RWPE2 (cell line): ENCODE data around the gene TPM2.

ENCODE experiments used
- ATAC-seq: fragments of 200-7000 bp; cut with Tn5 transposase; 3 replicates; pipeline ENCODE4 v1.9.1; 2021; ENCODE audit warnings: low read depth
- DNase-seq: peaks from one replicate; pipeline ENCODE4 v3.0.0-alpha.2; 2020; ENCODE audit warnings: low spot score
- H3K27ac ChIP-seq: fragments of 450-650 bp; 2 replicates; pipeline ENCODE4 v1.5.1; 2017; ENCODE audit warnings: mild to moderate bottlenecking; ENCODE audit not compliant: poor library complexity, severe bottlenecking
- H3K27me3 ChIP-seq: fragments of 250-450 bp; sonication (Bioruptor Pico); 2 replicates; pipeline ENCODE4 v1.5.1; 2021; ENCODE audit warnings: mild to moderate bottlenecking, moderate library complexity; ENCODE audit not compliant: insufficient read depth, poor library complexity, severe bottlenecking
- H3K36me3 ChIP-seq: fragments of 250-450 bp; sonication (Bioruptor Pico); 2 replicates; pipeline ENCODE4 v1.5.1; 2020; ENCODE audit warnings: low read depth, mild to moderate bottlenecking, moderate library complexity
- H3K4me1 ChIP-seq: fragments of 250-450 bp; sonication (Bioruptor Pico); 2 replicates; pipeline ENCODE4 v1.5.1; 2021; ENCODE audit warnings: mild to moderate bottlenecking, moderate library complexity; ENCODE audit not compliant: insufficient read depth, poor library complexity, severe bottlenecking
- H3K4me3 ChIP-seq: fragments of 250-450 bp; sonication (Bioruptor Pico); 2 replicates; pipeline ENCODE4 v1.5.1; 2021; ENCODE audit warnings: mild to moderate bottlenecking, moderate library complexity; ENCODE audit not compliant: severe bottlenecking
- H3K9me3 ChIP-seq: fragments of 250-450 bp; sonication (Bioruptor Pico); 2 replicates; pipeline ENCODE4 v1.5.1; 2021; ENCODE audit warnings: mild to moderate bottlenecking, moderate library complexity; ENCODE audit not compliant: severe bottlenecking
- TF ChIP-seq, protein P1 (sequence below): fragments of 450-650 bp; IDR thresholded peaks from one replicate; pipeline ENCODE4 v1.5.1; 2017; ENCODE audit warnings: mild to moderate bottlenecking, moderate library complexity; ENCODE audit not compliant: poor library complexity, severe bottlenecking

The TPM2 gene

DNA sequence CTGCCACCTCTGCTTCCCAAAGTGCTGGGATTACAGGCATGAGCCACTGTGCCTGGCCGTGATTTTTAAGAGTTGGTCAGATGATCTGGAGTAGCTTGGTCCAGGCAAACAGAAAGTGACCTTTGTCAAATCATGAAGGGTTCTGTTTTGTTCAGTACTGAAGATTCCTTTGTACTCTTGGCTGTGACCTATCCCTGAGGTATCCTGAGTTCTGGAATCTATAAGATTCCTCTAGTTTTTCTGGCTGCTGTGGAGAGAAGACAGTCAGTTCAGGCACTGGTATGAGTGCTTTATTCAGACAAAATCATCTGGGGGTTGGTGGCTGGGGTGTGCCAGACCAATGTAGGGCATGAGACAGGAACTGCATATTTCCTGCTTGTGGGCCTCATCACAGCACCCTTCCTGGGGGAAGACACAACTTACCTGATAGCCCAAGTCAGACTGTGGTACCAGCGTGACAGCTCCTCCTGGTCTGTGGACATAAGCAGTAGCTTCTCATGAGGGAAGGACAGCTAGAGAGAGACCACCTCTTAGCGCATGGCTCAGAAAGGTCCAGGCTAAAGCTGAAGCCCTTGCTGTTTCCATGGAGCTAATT is 27.9 kb downstream of the TPM2 start:
- ATAC-seq (no peak), DNase-seq (no peak)
- H3K27ac ChIP-seq: peak overlapping the region; percentile 76
- H3K36me3 ChIP-seq: peaks cover 34% of the 10 kb centered on the region
- H3K27me3 ChIP-seq: no peaks in the 10 kb centered on the region
- no peak overlapping the region for H3K4me3 ChIP-seq
- H3K4me1 ChIP-seq: peaks cover 21% of the 10 kb centered on the region
- TF ChIP-seq, protein P1, sequence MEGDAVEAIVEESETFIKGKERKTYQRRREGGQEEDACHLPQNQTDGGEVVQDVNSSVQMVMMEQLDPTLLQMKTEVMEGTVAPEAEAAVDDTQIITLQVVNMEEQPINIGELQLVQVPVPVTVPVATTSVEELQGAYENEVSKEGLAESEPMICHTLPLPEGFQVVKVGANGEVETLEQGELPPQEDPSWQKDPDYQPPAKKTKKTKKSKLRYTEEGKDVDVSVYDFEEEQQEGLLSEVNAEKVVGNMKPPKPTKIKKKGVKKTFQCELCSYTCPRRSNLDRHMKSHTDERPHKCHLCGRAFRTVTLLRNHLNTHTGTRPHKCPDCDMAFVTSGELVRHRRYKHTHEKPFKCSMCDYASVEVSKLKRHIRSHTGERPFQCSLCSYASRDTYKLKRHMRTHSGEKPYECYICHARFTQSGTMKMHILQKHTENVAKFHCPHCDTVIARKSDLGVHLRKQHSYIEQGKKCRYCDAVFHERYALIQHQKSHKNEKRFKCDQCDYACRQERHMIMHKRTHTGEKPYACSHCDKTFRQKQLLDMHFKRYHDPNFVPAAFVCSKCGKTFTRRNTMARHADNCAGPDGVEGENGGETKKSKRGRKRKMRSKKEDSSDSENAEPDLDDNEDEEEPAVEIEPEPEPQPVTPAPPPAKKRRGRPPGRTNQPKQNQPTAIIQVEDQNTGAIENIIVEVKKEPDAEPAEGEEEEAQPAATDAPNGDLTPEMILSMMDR: no peak
- no peaks in the 10 kb centered on the region for H3K9me3 ChIP-seq

- no peak for ATAC-seq
- peaks cover 19% of the 10 kb centered on the region for H3K4me1 ChIP-seq
- H3K36me3 ChIP-seq: peaks cover 34% of the 10 kb centered on the region
- no peak overlapping the region for H3K4me3 ChIP-seq
- no peak for DNase-seq
- H3K9me3 ChIP-seq: no peaks in the 10 kb centered on the region
- TF ChIP-seq, protein P1: peak; percentile 53
- H3K27me3 ChIP-seq: no peaks in the 10 kb centered on the region
- peak overlapping the region; percentile 76 for H3K27ac ChIP-seq
These were observed 28.7 kb downstream of the TPM2 start for GRCh38 chr9:35660966-35661415.

- TF ChIP-seq, protein P1: no peak
- H3K4me3 ChIP-seq: peak overlapping the region; percentile 72
- ATAC-seq: peak; percentile 13; the same call in 1 of the 3 replicates
- H3K9me3 ChIP-seq: no peaks in the 10 kb centered on the region
- peaks cover 34% of the 10 kb centered on the region for H3K36me3 ChIP-seq
- H3K27ac ChIP-seq: peak overlapping the region; percentile 76
- DNase-seq: no peak
- no peaks in the 10 kb centered on the region for H3K27me3 ChIP-seq
- H3K4me1 ChIP-seq: peaks cover 13% of the 10 kb centered on the region
These were observed 30.4 kb downstream of the TPM2 start for GRCh38 chr9:35659340-35659739.

DNA sequence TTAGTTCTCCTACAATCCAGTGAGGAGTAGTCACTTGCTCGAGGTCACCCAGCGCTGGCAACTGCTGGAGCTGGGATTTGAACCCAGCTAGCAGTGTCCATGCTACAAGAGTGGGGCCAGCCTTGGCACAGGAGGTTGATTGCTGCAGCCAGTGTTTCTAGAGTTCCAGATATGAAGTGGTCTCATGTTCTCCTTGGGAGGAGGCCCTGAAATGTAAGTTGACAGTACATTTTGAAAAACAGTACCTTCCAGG is 30.8 kb downstream of the TPM2 start:
- ATAC-seq: peak; percentile 3; the same call in 1 of the 3 replicates
- Histone ChIP-seq H3K4me3 (peak overlapping the region; percentile 72), H3K4me1 (peaks cover 8% of the 10 kb centered on the region), H3K36me3 (peaks cover 34% of the 10 kb centered on the region), H3K27me3 (no peaks in the 10 kb centered on the region), H3K9me3 (no peaks in the 10 kb centered on the region), H3K27ac (peak overlapping the region; percentile 76)
- DNase-seq: no peak
- TF ChIP-seq, protein P1: no peak

GRCh38 chr9:35658137-35658967 is 31.4 kb downstream of the TPM2 start, which contains the start of gene CCDC107:
TSS of gene CCDC107 (plus strand) at chr9:35658292. CDS start at chr9:35658380, 88 bp downstream.
- ATAC-seq: peak; percentile 56
- no peaks in the 10 kb centered on the region for H3K9me3 ChIP-seq
- H3K27me3 ChIP-seq: no peaks in the 10 kb centered on the region
- H3K36me3 ChIP-seq: peaks cover 34% of the 10 kb centered on the region
- TF ChIP-seq, protein P1: peak; percentile 67
- DNase-seq: no peak
- peak within 1 kb of the TSS; percentile 76 for H3K27ac ChIP-seq
- peaks cover 7% of the 10 kb centered on the region for H3K4me1 ChIP-seq
- peak within 1 kb of the TSS; percentile 72 for H3K4me3 ChIP-seq
